ENCODE data around the gene C6orf15. TPM values are rescaled to one million over a fixed set of nuclear protein-coding genes. Genes with fewer than 3 reads are reported as not detected.

Gene C6orf15
- total and polyA plus RNA-seq, 2 donors from 2014 or later = not detected

DNA sequence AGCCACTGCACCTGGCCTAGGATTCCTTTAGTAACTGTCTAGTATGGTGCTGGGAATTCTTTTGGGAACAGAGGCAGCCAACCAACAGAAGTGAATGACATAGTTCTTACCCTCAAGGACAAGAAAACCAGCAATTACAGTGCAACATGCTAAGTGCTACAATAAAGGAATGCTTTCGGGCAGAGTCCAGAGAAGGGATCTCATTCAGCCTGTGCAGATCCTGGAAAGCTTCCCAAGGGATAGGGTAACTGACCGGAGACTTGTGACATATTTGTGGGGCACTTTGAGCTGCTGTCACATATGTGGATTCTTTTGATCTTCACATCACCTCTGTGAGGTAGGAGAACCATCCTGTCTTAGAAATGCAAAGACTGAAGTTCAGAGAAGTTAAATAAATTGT is 46.8 kb downstream of the C6orf15 start:
- no peak for FAIRE-seq
- no peaks in the 10 kb centered on the region for H3K9me3 ChIP-seq (ENCODE audit: control insufficient read depth in 2 of 3, insufficient read depth in 1 of 3, low read length in 3 of 3)
- intact Hi-C loops (cut with DNase I) = no loop called here
- no peak overlapping the region for H3K27ac ChIP-seq (ENCODE audit: low read depth in 2 of 2, low read length in 2 of 2)
- H3K4me1 ChIP-seq (ENCODE audit: control insufficient read depth in 2 of 3, insufficient read depth in 2 of 3, low read depth in 1 of 3, low read length in 3 of 3) = peaks cover 0 to under 1% (median 0%) of the 10 kb centered on the region in 3 donors
- no peak overlapping the region for H3K4me3 ChIP-seq (ENCODE audit: low read length in 3 of 3)
- H3K27me3 ChIP-seq (ENCODE audit: control insufficient read depth, insufficient read depth, low read length) = no peaks in the 10 kb centered on the region
- TF ChIP-seq, protein P1, sequence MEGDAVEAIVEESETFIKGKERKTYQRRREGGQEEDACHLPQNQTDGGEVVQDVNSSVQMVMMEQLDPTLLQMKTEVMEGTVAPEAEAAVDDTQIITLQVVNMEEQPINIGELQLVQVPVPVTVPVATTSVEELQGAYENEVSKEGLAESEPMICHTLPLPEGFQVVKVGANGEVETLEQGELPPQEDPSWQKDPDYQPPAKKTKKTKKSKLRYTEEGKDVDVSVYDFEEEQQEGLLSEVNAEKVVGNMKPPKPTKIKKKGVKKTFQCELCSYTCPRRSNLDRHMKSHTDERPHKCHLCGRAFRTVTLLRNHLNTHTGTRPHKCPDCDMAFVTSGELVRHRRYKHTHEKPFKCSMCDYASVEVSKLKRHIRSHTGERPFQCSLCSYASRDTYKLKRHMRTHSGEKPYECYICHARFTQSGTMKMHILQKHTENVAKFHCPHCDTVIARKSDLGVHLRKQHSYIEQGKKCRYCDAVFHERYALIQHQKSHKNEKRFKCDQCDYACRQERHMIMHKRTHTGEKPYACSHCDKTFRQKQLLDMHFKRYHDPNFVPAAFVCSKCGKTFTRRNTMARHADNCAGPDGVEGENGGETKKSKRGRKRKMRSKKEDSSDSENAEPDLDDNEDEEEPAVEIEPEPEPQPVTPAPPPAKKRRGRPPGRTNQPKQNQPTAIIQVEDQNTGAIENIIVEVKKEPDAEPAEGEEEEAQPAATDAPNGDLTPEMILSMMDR (IDR thresholded peaks at IDR 0.05; ENCODE audit: borderline replicate concordance, extremely low read depth, insufficient read depth) = no peak
- DNase-seq = no peak
- no peak overlapping the region for H3K9ac ChIP-seq (ENCODE audit: low read length in 3 of 3)
- H3K36me3 ChIP-seq (ENCODE audit: control insufficient read depth in 2 of 3, insufficient read depth in 3 of 3, low read length in 3 of 3) = no peaks in the 10 kb centered on the region

DNA sequence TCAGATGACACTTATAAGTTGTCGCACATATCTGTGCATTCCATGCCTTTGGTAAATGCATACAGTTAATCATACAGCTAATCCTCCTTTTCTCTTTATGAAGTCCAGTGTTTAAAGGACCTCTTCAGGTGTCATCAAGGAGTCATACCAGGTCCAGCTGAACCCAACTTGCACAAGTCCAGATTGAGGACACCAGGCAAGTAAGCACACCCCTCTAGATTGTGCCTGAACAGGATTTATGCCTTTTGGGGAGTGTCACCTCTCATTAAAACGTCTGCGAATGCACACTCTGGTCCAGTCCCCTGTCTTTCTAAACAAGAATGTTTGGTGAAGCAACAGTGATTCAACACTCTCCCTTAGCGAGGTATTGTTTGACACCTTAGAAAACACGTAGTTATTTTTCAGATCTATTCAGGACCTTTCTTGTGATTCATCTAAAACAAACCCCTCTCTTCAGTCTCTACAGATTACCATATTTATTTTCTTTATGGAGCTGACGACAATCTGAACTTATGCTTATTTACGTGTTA is 48.4 kb downstream of the C6orf15 start:
- no peaks in the 10 kb centered on the region for H3K4me1 ChIP-seq (ENCODE audit: control insufficient read depth in 2 of 3, insufficient read depth in 2 of 3, low read depth in 1 of 3, low read length in 3 of 3)
- no peak overlapping the region for H3K4me3 ChIP-seq (ENCODE audit: low read length in 3 of 3)
- no peak overlapping the region for H3K27ac ChIP-seq (ENCODE audit: low read depth in 2 of 2, low read length in 2 of 2)
- no peaks in the 10 kb centered on the region for H3K27me3 ChIP-seq (ENCODE audit: control insufficient read depth, insufficient read depth, low read length)
- FAIRE-seq = no peak
- intact Hi-C loops (cut with DNase I) = no loop called here
- no peaks in the 10 kb centered on the region for H3K36me3 ChIP-seq (ENCODE audit: control insufficient read depth in 2 of 3, insufficient read depth in 3 of 3, low read length in 3 of 3)
- DNase-seq = no peak
- no peak overlapping the region for H3K9ac ChIP-seq (ENCODE audit: low read length in 3 of 3)
- TF ChIP-seq, protein P1 (IDR thresholded peaks at IDR 0.05; ENCODE audit: borderline replicate concordance, extremely low read depth, insufficient read depth) = no peak
- H3K9me3 ChIP-seq (ENCODE audit: control insufficient read depth in 2 of 3, insufficient read depth in 1 of 3, low read length in 3 of 3) = no peaks in the 10 kb centered on the region

Other genes with a start within 250 kb of the C6orf15 start
- gene DDR1, start 228.1 kb downstream of the C6orf15 start, total RNA-seq = 362 TPM
- 95.8 TPM for gene DDR1, start 228.1 kb downstream of the C6orf15 start, polyA plus RNA-seq (ENCODE audit: insufficient read depth, low read depth, low replicate concordance)
- 39.3 TPM for gene GTF2H4, start 204.4 kb downstream of the C6orf15 start, total RNA-seq
- gene GTF2H4, start 204.4 kb downstream of the C6orf15 start, polyA plus RNA-seq (ENCODE audit: insufficient read depth, low read depth, low replicate concordance) = 20.9 TPM
- gene VARS2, start 198.3 kb downstream of the C6orf15 start, total RNA-seq = 34.5 TPM
- gene VARS2, start 198.3 kb downstream of the C6orf15 start, polyA plus RNA-seq (ENCODE audit: insufficient read depth, low read depth, low replicate concordance) = 30.4 TPM
- gene SFTA2, start 180.4 kb downstream of the C6orf15 start, total RNA-seq = 30.5 TPM
- gene SFTA2, start 180.4 kb downstream of the C6orf15 start, polyA plus RNA-seq (ENCODE audit: insufficient read depth, low read depth, low replicate concordance) = 7.4 TPM
- gene MUCL3, start 171.6 kb downstream of the C6orf15 start, total RNA-seq = 0.13 TPM
- not detected for gene MUCL3, start 171.6 kb downstream of the C6orf15 start, polyA plus RNA-seq (ENCODE audit: insufficient read depth, low read depth, low replicate concordance)
- not detected for gene MUC21, start 128.9 kb downstream of the C6orf15 start, total RNA-seq
- not detected for gene MUC21, start 128.9 kb downstream of the C6orf15 start, polyA plus RNA-seq (ENCODE audit: insufficient read depth, low read depth, low replicate concordance)
- gene MUC22, start 102.1 kb downstream of the C6orf15 start, total RNA-seq = not detected
- gene MUC22, start 102.1 kb downstream of the C6orf15 start, polyA plus RNA-seq (ENCODE audit: insufficient read depth, low read depth, low replicate concordance) = not detected
- gene PSORS1C1, start 2.2 kb upstream of the C6orf15 start, total RNA-seq = 3.6 TPM
- 2.1 TPM for gene PSORS1C1, start 2.2 kb upstream of the C6orf15 start, polyA plus RNA-seq (ENCODE audit: insufficient read depth, low read depth, low replicate concordance)
- gene CDSN, start 7.9 kb upstream of the C6orf15 start, total RNA-seq = 0.13 TPM
- not detected for gene CDSN, start 7.9 kb upstream of the C6orf15 start, polyA plus RNA-seq (ENCODE audit: insufficient read depth, low read depth, low replicate concordance)
- not detected for gene PSORS1C2, start 26.5 kb upstream of the C6orf15 start, total RNA-seq
- gene PSORS1C2, start 26.5 kb upstream of the C6orf15 start, polyA plus RNA-seq (ENCODE audit: insufficient read depth, low read depth, low replicate concordance) = not detected
- 26.2 TPM for gene CCHCR1, start 45.2 kb upstream of the C6orf15 start, total RNA-seq
- 24.1 TPM for gene CCHCR1, start 45.2 kb upstream of the C6orf15 start, polyA plus RNA-seq (ENCODE audit: insufficient read depth, low read depth, low replicate concordance)
- gene TCF19, start 46.0 kb upstream of the C6orf15 start, total RNA-seq = 7.1 TPM
- 5.1 TPM for gene TCF19, start 46.0 kb upstream of the C6orf15 start, polyA plus RNA-seq (ENCODE audit: insufficient read depth, low read depth, low replicate concordance)
- 19.9 TPM for gene POU5F1, start 58.1 kb upstream of the C6orf15 start, total RNA-seq
- gene POU5F1, start 58.1 kb upstream of the C6orf15 start, polyA plus RNA-seq (ENCODE audit: insufficient read depth, low read depth, low replicate concordance) = 7.9 TPM
- gene HLA-C, start 159.5 kb upstream of the C6orf15 start, total RNA-seq = 901 TPM
- gene HLA-C, start 159.5 kb upstream of the C6orf15 start, polyA plus RNA-seq (ENCODE audit: insufficient read depth, low read depth, low replicate concordance) = 433 TPM
- gene HLA-B, start 244.6 kb upstream of the C6orf15 start, total RNA-seq = 1,532 TPM
- 1,348 TPM for gene HLA-B, start 244.6 kb upstream of the C6orf15 start, polyA plus RNA-seq (ENCODE audit: insufficient read depth, low read depth, low replicate concordance)